GM18505 (cell line): Measurements from ENCODE around the gene RBFOX1.

ENCODE experiments used
- ATAC-seq: cut with Tn5 transposase; IDR thresholded peaks from one replicate; pipeline ENCODE4 v1.9.1; 2021; ENCODE audit not compliant: unreplicated experiment
- POLR2A ChIP-seq: IDR thresholded peaks from 4 replicates; pipeline ENCODE4 v1.6.1; 2011; ENCODE audit warnings: borderline replicate concordance; ENCODE audit not compliant: insufficient read depth, insufficient read length; ENCODE audit errors: extremely low read depth

Gene RBFOX1

GRCh38 chr16:7524419-7524818, 191.8 kb downstream of the RBFOX1 start:
- no peak for ATAC-seq
- no peak for TF ChIP-seq POLR2A

GRCh38 chr16:7526736-7527135, 194.1 kb downstream of the RBFOX1 start:
- no peak for TF ChIP-seq POLR2A
- ATAC-seq, result no peak

GRCh38 chr16:7532534-7532933, 199.9 kb downstream of the RBFOX1 start:
- no peak for TF ChIP-seq POLR2A
- ATAC-seq, result no peak

GRCh38 chr16:7534749-7535148, 202.1 kb downstream of the RBFOX1 start:
- no peak for ATAC-seq
- TF ChIP-seq POLR2A, result no peak

- no peak for TF ChIP-seq POLR2A
- ATAC-seq, result no peak
These were observed 208.4 kb downstream of the RBFOX1 start for GRCh38 chr16:7541026-7541425.

- TF ChIP-seq POLR2A, result no peak
- no peak for ATAC-seq
These were observed 212.6 kb downstream of the RBFOX1 start for GRCh38 chr16:7545251-7545650.

GRCh38 chr16:7546948-7547347, 214.3 kb downstream of the RBFOX1 start:
- ATAC-seq, result no peak
- no peak for TF ChIP-seq POLR2A

- TF ChIP-seq POLR2A, result no peak
These were observed 215.1 kb downstream of the RBFOX1 start for GRCh38 chr16:7547736-7548135.

GRCh38 chr16:7548796-7549318, 216.2 kb downstream of the RBFOX1 start:
- TF ChIP-seq POLR2A, result no peak
- ATAC-seq, result no peak

More at GRCh38 chr16:7547736-7548135, 215.1 kb downstream of the RBFOX1 start:
- ATAC-seq, result no peak

GRCh38 chr16:7550096-7550495, 217.5 kb downstream of the RBFOX1 start:
- no peak for ATAC-seq
- TF ChIP-seq POLR2A, result no peak

- no peak for TF ChIP-seq POLR2A
- ATAC-seq, result no peak
These were observed 222.8 kb downstream of the RBFOX1 start for GRCh38 chr16:7555459-7555858.

- no peak for ATAC-seq
- no peak for TF ChIP-seq POLR2A
These were observed 229.3 kb downstream of the RBFOX1 start for GRCh38 chr16:7561908-7562405.

- ATAC-seq, result no peak
- no peak for TF ChIP-seq POLR2A
These were observed 233.7 kb downstream of the RBFOX1 start for GRCh38 chr16:7566360-7566759.

GRCh38 chr16:7571366-7571765, 238.7 kb downstream of the RBFOX1 start:
- ATAC-seq, result no peak
- no peak for TF ChIP-seq POLR2A

- TF ChIP-seq POLR2A, result no peak
- ATAC-seq, result no peak
These were observed 244.9 kb downstream of the RBFOX1 start for GRCh38 chr16:7577588-7577987.
